Sciatic nerve (tissue), 2 donors: Measurements from ENCODE around the gene REC8. TPM values are rescaled to one million over a fixed set of nuclear protein-coding genes. Genes with fewer than 3 reads are reported as not detected.
A peak's percentile ranks its signal among the peaks of the same experiment; 100 is the strongest.
"Not testable (repeated sequence)": the region's sequence is repeated elsewhere in the genome, so short reads cannot be mapped to it uniquely, and the experiment has no call there.

ENCODE experiments used
- ATAC-seq: fragments of 200-7000 bp; cut with Tn5 transposase; one replicate; pipeline ENCODE4 v1.9.1; 2020; ENCODE audit warnings: mild to moderate bottlenecking, moderate library complexity
- DNase-seq: peaks from one replicate; pipeline ENCODE4 v3.0.0-alpha.2; 2020; ENCODE audit warnings: low spot score
- intact Hi-C: fragments of 100-400 bp; cut with DNase I; formaldehyde crosslinking; loops from one replicate; pipeline ENCODE4 v1.14.2; 2022
- total RNA-seq: library from RNA; stranded (reverse); fragmentation: NEBNext Ultra II Directional; extraction: Animal tissue kit (Norgen Biotek cat#: 25700); gene quantifications from one replicate; pipeline ENCODE4 v1.2.1, GENCODE V29; 2021
- donor health status: DM: no; HTN: no; CAD: no.
- donor health status: DM: no; HTN: no; CAD: no.

REC8 gene
- total RNA-seq, 1 donor from 2014 or later = 20.9 TPM

- DNase-seq (no peak), ATAC-seq (peak; percentile 1)
- intact Hi-C loops = no loop called here
Observed at GRCh38 chr14:24194873-24195185, 22.9 kb downstream of the REC8 start.

GRCh38 chr14:24195186-24196070, 23.5 kb downstream of the REC8 start, which contains the start of gene TM9SF1:
TSS of gene TM9SF1 (minus strand) at chr14:24195441. CDS start at chr14:24195019, 422 bp downstream.
- DNase-seq (peak; percentile 92), ATAC-seq (peak; percentile 96)
- intact Hi-C loops = no loop called here

DNA sequence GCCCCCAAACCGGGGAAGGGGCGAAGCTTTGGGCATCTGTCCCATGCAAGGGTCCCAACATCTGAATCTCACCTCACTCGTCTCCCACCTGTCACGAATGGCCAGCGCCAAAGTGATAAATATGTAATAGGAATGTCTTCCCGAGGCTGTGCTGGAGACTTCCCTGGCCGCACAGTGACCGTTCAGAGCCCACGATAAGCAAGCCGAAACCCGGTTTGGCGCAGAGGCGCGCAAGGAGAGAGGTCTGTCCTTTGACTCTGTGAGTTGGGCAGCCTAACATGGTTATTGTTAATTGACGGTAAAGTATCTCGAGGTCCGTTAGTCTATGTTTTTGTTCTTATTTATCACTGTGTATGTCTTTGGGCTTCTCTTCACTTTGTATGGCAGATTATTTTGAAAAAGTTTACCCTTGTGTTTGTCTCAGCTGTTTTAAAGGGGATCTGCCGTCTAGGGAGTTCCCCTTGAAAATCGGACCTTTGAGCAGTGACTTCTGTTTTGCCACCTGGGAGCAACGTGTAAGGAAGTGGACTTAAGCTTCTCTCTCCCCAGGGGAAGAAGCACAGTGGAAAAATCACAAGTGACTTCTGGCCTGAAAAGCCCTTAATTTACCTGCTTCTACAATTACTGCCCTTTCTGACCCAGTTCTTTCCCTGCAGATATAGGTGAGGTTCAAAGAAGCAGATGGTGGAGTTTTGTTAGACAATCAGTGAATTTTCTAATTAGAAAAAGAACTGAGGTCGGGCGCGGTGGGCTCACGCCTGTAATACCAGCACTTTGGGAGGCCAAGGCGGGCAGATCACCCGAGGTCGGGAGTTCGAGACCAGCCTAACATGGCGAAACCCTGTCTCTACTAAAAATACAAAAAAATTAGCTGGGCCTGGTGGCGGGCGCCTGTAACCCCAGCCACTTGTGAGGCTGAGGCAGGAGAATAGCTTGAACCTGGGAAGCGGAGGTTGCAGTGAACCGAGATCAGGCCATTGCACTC, 24.5 kb downstream of the REC8 start:
- intact Hi-C loops = no loop called here
- peak; percentile 54 for ATAC-seq

DNA sequence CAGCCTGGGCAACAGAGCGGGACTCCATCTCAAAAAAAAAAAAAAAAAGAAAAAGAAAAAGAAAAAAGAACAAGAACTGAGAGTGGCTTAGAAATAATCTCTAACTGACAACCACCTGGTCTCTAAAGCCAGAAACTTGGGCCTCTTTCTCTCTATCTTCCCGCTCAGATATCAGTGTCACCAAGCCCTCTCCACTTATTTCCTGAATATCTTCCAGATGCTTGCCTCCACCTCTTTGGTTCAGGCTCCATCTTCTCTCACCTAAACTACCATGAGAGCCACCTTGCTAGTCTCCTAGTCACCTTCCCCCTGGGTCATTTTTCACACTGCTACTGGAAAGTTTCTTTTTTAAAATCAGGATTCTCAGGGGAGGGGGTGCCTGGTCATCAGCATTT, 25.2 kb downstream of the REC8 start:
- ATAC-seq (no peak), DNase-seq (no peak)
- intact Hi-C loops = no loop called here

More for the DNA sequence above, 24.5 kb downstream of the REC8 start:
- no peak for DNase-seq

- DNase-seq = no peak
- no peak for ATAC-seq
- intact Hi-C loops = no loop called here
Observed at GRCh38 chr14:24198814-24199524, 27.1 kb downstream of the REC8 start.

DNA sequence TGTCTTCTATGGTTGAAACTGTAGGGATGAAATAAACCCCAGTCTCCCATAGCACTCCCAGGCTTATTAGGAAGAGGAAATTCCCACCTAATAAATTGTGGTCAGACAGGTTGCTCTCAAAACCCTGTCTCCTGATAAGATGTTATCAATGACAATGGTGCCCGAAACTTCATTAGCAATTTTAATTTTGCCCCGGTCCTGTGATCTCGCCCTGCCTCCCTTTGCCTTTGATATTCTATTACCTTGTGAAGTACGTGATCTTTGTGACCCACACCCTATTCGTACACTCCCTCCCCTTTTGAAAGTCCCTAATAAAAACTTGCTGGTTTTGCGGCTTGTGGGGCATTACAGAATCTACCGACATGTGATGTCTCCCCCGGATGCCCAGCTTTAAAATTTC, 30.7 kb downstream of the REC8 start:
- intact Hi-C loops, DNase-seq, ATAC-seq: not testable (repeated sequence)

- DNase-seq, ATAC-seq, intact Hi-C loops: not testable (repeated sequence)
Observed at GRCh38 chr14:24203249-24203886, 31.5 kb downstream of the REC8 start.

DNA sequence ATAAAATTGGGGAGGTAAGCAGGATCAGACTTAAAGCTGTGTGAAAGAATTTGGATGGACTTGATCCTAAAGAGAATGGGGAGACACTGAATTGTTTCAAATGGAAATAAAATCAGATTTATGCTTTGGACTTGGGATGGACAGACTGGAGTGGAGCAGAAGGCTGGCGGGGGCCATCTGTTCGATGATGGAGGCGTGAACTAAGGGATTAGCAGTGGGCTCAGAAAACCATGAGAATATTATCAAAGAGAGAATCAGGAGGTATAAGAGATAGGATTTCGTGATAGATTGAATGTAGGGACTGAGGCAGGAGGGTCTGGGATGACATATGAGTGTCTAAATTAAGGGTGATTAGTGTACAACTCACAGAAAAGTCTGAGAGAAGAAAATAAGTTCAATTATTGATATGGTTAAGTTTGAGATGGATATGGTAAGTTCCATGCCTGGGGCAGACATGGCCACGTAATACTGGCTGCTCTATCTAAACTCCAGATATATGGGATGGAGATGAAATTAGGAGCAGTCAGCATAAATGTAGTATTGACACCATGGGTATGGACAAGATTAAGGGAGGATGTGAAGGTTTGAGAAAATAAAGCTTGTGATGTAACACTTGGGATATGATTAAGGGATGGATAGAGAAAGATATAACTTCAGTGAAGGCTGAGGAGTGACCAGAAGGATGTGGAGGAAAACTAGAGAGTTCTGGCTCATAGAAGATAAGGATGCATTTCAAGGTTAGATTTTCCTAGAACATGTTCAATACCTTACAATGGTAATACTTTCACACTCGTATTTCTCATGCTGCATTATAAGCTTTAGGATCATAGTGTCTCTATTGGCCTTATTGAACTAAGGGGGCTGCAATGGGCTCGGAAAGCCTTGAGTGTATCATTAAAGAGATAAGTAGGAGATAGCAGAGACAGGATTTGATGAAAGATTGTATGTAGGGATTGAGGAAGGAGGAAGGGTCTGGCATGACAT, 32.6 kb downstream of the REC8 start:
- intact Hi-C loops = no loop called here
- ATAC-seq (no peak), DNase-seq (no peak)

- ATAC-seq (no peak), DNase-seq (no peak)
- intact Hi-C loops = no loop called here
Observed at GRCh38 chr14:24206260-24207103, 34.6 kb downstream of the REC8 start.

DNA sequence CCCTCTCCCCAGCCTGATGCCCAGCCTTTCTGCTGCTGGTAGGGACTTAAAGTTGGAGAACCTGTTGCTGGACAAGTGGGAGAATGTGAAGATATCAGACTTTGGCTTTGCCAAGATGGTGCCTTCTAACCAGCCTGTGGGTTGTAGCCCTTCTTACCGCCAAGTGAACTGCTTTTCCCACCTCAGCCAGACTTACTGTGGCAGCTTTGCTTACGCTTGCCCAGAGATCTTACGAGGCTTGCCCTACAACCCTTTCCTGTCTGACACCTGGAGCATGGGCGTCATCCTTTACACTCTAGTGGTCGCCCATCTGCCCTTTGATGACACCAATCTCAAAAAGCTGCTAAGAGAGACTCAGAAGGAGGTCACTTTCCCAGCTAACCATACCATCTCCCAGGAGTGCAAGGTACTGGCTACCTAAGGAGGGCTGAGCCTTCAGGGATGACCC, 35.2 kb downstream of the REC8 start:
- no peak for DNase-seq
- ATAC-seq = no peak

GRCh38 chr14:24207625-24208024, 35.7 kb downstream of the REC8 start:
- no peak for DNase-seq
- intact Hi-C loops = no loop called here
- no peak for ATAC-seq

More for the DNA sequence above, 35.2 kb downstream of the REC8 start:
- intact Hi-C loops = no loop called here

DNA sequence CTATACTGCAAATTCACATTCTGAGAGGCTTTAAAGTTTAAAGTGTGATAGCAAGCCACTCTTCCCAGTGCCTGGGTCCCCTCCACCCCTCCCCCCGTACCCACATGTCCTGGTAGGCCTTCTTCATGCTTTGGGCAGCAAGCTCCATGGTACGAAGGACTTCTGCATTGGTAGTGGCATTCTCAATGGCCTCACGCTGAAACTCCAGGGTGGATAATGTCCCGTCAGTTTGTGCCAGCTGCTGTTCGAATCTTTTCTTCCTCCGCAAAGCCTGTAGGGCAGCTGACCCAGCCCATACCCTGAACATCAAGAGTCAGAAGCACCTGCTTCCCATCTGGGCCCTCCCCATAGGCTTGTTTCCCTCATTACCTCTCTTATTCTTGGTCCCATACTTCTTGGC, 39.4 kb downstream of the REC8 start:
- no peak for ATAC-seq
- intact Hi-C loops = no loop called here
- no peak for DNase-seq

GRCh38 chr14:24212924-24213865, 41.3 kb downstream of the REC8 start, which contains the start of gene CHMP4A:
TSS of gene CHMP4A (minus strand) at chr14:24213488. CDS start at chr14:24213439, 49 bp downstream.
- ATAC-seq = peak; percentile 95
- DNase-seq = peak; percentile 95
- intact Hi-C loops = no loop called here

DNA sequence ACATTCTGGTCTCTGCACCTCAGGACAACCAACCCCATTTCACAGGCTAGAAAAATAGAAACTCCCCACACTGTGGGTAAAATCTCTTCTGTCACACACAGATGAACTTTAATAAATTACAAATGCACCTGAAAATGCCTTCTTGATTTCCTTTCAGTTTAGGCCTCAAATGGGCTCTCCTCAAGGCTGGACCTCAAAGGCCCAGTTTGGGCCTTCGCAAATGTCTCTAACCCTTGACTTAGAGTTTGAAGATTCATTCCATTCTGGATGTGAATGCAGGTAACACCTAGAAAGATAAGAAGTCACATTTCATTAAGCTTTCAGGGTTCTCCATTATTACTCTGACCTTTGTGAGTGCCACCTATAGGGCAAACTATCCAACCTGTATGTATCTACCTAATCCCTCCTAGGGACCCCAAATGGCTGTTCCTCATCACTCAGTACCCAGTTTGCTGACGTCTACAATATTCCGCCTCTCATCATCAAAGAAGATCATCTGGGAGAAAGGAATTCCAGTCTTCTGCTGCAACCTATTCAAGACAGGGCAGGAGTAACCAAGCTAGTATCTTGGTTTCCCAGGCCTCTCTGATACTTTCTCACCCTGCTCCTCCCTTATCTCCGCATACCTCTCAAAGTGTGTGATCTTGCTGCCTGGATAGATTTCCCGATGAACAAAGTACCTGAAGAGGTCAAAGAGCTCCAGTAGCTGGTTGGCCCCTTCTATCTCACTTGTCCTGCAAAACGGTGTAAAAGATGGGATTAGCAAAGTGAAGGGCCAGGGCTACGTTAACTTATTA, 42.2 kb downstream of the REC8 start:
- DNase-seq (no peak), ATAC-seq (no peak)
- intact Hi-C loops = no loop called here
